ENCODE measurements around the gene MYOF. TPM values are rescaled to one million over a fixed set of nuclear protein-coding genes. Genes with fewer than 3 reads are reported as not detected.
"Not testable (repeated sequence)": the region's sequence is repeated elsewhere in the genome, so short reads cannot be mapped to it uniquely, and the experiment has no call there.

Gene MYOF
- polyA plus RNA-seq, 4 donors, result 1.6 to 20.6 (median 9.4) TPM

GRCh38 chr10:93368210-93368609, 113.9 kb downstream of the MYOF start:
- no peak for FAIRE-seq
- no peak for DNase-seq
- Histone ChIP-seq H3K27me3 (ENCODE audit: control insufficient read depth in 3 of 3, insufficient read depth in 3 of 3, low read length in 3 of 3) (no peaks in the 10 kb centered on the region), H3K4me3 (ENCODE audit: low read depth in 1 of 3, low read length in 3 of 3) (no peak overlapping the region), H3K9me3 (ENCODE audit: control insufficient read depth in 2 of 2, insufficient read depth in 1 of 2, low read depth in 1 of 2, low read length in 1 of 2) (no peaks in the 10 kb centered on the region), H3K36me3 (ENCODE audit: control insufficient read depth in 3 of 3, insufficient read depth in 2 of 3, low read depth in 1 of 3, low read length in 3 of 3) (peaks cover 0 to 20% (median 5%) of the 10 kb centered on the region in 3 donors), H3K4me1 (ENCODE audit: control insufficient read depth in 3 of 3, insufficient read depth in 2 of 3, low read depth in 1 of 3, low read length in 2 of 3) (no peaks in the 10 kb centered on the region), H3K27ac (ENCODE audit: low read depth in 1 of 3, low read length in 2 of 3) (no peak overlapping the region)
- WGBS, 3 donors, result 75 to 80% (median 79%) methylated on average over 2 of the region's 2 CpGs

- FAIRE-seq (no peak), DNase-seq (no peak)
- Histone ChIP-seq H3K9me3 (ENCODE audit: control insufficient read depth in 2 of 2, insufficient read depth in 1 of 2, low read depth in 1 of 2, low read length in 1 of 2) (no peaks in the 10 kb centered on the region), H3K36me3 (ENCODE audit: control insufficient read depth in 3 of 3, insufficient read depth in 2 of 3, low read depth in 1 of 3, low read length in 3 of 3) (peaks cover 0 to 15% (median 5%) of the 10 kb centered on the region in 3 donors), H3K4me1 (ENCODE audit: control insufficient read depth in 3 of 3, insufficient read depth in 2 of 3, low read depth in 1 of 3, low read length in 2 of 3) (no peaks in the 10 kb centered on the region), H3K27ac (ENCODE audit: low read depth in 1 of 3, low read length in 2 of 3) (no peak overlapping the region), H3K4me3 (ENCODE audit: low read depth in 1 of 3, low read length in 3 of 3) (no peak overlapping the region), H3K27me3 (ENCODE audit: control insufficient read depth in 3 of 3, insufficient read depth in 3 of 3, low read length in 3 of 3) (no peaks in the 10 kb centered on the region)
- 68 to 81% (median 80%) methylated on average over 3 of the region's 3 CpGs for WGBS, 3 donors
These were observed 114.5 kb downstream of the MYOF start for GRCh38 chr10:93367664-93368063.

- Histone ChIP-seq H3K4me3 (ENCODE audit: low read depth in 1 of 3, low read length in 3 of 3) (no peak overlapping the region), H3K9me3 (ENCODE audit: control insufficient read depth in 2 of 2, insufficient read depth in 1 of 2, low read depth in 1 of 2, low read length in 1 of 2) (no peaks in the 10 kb centered on the region), H3K36me3 (ENCODE audit: control insufficient read depth in 3 of 3, insufficient read depth in 2 of 3, low read depth in 1 of 3, low read length in 3 of 3) (peaks cover 0 to 22% (median 4%) of the 10 kb centered on the region in 3 donors), H3K27me3 (ENCODE audit: control insufficient read depth in 3 of 3, insufficient read depth in 3 of 3, low read length in 3 of 3) (no peaks in the 10 kb centered on the region), H3K27ac (ENCODE audit: low read depth in 1 of 3, low read length in 2 of 3) (no peak overlapping the region), H3K4me1 (ENCODE audit: control insufficient read depth in 3 of 3, insufficient read depth in 2 of 3, low read depth in 1 of 3, low read length in 2 of 3) (no peaks in the 10 kb centered on the region)
- WGBS, 3 donors, result 16 to 30% (median 21%) methylated on average over 1 of the region's 1 CpG
- FAIRE-seq (no peak), DNase-seq (no peak)
These were observed 117.2 kb downstream of the MYOF start for GRCh38 chr10:93364966-93365365.

GRCh38 chr10:93363891-93364648, 118.1 kb downstream of the MYOF start:
- Histone ChIP-seq H3K4me3 (ENCODE audit: low read depth in 1 of 3, low read length in 3 of 3) (no peak overlapping the region), H3K9me3 (ENCODE audit: control insufficient read depth in 2 of 2, insufficient read depth in 1 of 2, low read depth in 1 of 2, low read length in 1 of 2) (no peaks in the 10 kb centered on the region), H3K27me3 (ENCODE audit: control insufficient read depth in 3 of 3, insufficient read depth in 3 of 3, low read length in 3 of 3) (no peaks in the 10 kb centered on the region), H3K4me1 (ENCODE audit: control insufficient read depth in 3 of 3, insufficient read depth in 2 of 3, low read depth in 1 of 3, low read length in 2 of 3) (no peaks in the 10 kb centered on the region), H3K27ac (ENCODE audit: low read depth in 1 of 3, low read length in 2 of 3) (no peak overlapping the region), H3K36me3 (ENCODE audit: control insufficient read depth in 3 of 3, insufficient read depth in 2 of 3, low read depth in 1 of 3, low read length in 3 of 3) (peaks cover 0 to 25% (median 4%) of the 10 kb centered on the region in 3 donors)
- DNase-seq (no peak), FAIRE-seq (no peak)
- 81 to 88% (median 85%) methylated on average over 22 of the region's 22 CpGs for WGBS, 3 donors

- H3K4me3 ChIP-seq (ENCODE audit: low read depth in 1 of 3, low read length in 3 of 3); H3K27ac ChIP-seq (ENCODE audit: low read depth in 1 of 3, low read length in 2 of 3); DNase-seq; H3K27me3 ChIP-seq (ENCODE audit: control insufficient read depth in 3 of 3, insufficient read depth in 3 of 3, low read length in 3 of 3); H3K4me1 ChIP-seq (ENCODE audit: control insufficient read depth in 3 of 3, insufficient read depth in 2 of 3, low read depth in 1 of 3, low read length in 2 of 3); FAIRE-seq; H3K9me3 ChIP-seq (ENCODE audit: control insufficient read depth in 2 of 2, insufficient read depth in 1 of 2, low read depth in 1 of 2, low read length in 1 of 2): not testable (repeated sequence)
- peaks cover 0 to 21% (median 2%) of the 10 kb centered on the region in 3 donors for H3K36me3 ChIP-seq (ENCODE audit: control insufficient read depth in 3 of 3, insufficient read depth in 2 of 3, low read depth in 1 of 3, low read length in 3 of 3)
- 95 to 97% (median 96%) methylated on average over 4 of the region's 4 CpGs for WGBS, 3 donors
These were observed 123.7 kb downstream of the MYOF start for GRCh38 chr10:93358398-93358797.

GRCh38 chr10:93357680-93358079, 124.5 kb downstream of the MYOF start:
- Histone ChIP-seq H3K27me3 (ENCODE audit: control insufficient read depth in 3 of 3, insufficient read depth in 3 of 3, low read length in 3 of 3) (no peaks in the 10 kb centered on the region), H3K4me1 (ENCODE audit: control insufficient read depth in 3 of 3, insufficient read depth in 2 of 3, low read depth in 1 of 3, low read length in 2 of 3) (no peaks in the 10 kb centered on the region), H3K36me3 (ENCODE audit: control insufficient read depth in 3 of 3, insufficient read depth in 2 of 3, low read depth in 1 of 3, low read length in 3 of 3) (peaks cover 0 to 22% (median 2%) of the 10 kb centered on the region in 3 donors), H3K27ac (ENCODE audit: low read depth in 1 of 3, low read length in 2 of 3) (no peak overlapping the region), H3K4me3 (ENCODE audit: low read depth in 1 of 3, low read length in 3 of 3) (no peak overlapping the region), H3K9me3 (ENCODE audit: control insufficient read depth in 2 of 2, insufficient read depth in 1 of 2, low read depth in 1 of 2, low read length in 1 of 2) (peaks cover 0 to 2% of the 10 kb centered on the region in 2 donors)
- DNase-seq (peak; percentile 42 to 52), FAIRE-seq (no peak)
- WGBS, 3 donors, result 4 to 8% (median 4%) methylated on average over 5 of the region's 5 CpGs

GRCh38 chr10:93356516-93356915, 125.6 kb downstream of the MYOF start:
- Histone ChIP-seq H3K27ac (ENCODE audit: low read depth in 1 of 3, low read length in 2 of 3) (no peak overlapping the region), H3K27me3 (ENCODE audit: control insufficient read depth in 3 of 3, insufficient read depth in 3 of 3, low read length in 3 of 3) (no peaks in the 10 kb centered on the region), H3K36me3 (ENCODE audit: control insufficient read depth in 3 of 3, insufficient read depth in 2 of 3, low read depth in 1 of 3, low read length in 3 of 3) (peaks cover 0 to 22% (median 5%) of the 10 kb centered on the region in 3 donors), H3K4me3 (ENCODE audit: low read depth in 1 of 3, low read length in 3 of 3) (no peak overlapping the region), H3K4me1 (ENCODE audit: control insufficient read depth in 3 of 3, insufficient read depth in 2 of 3, low read depth in 1 of 3, low read length in 2 of 3) (no peaks in the 10 kb centered on the region), H3K9me3 (ENCODE audit: control insufficient read depth in 2 of 2, insufficient read depth in 1 of 2, low read depth in 1 of 2, low read length in 1 of 2) (peaks cover 0 to 2% of the 10 kb centered on the region in 2 donors)
- 94% methylated on average over 6 of the region's 6 CpGs for WGBS, 3 donors
- DNase-seq (no peak), FAIRE-seq (no peak)

GRCh38 chr10:93352638-93353383, 129.3 kb downstream of the MYOF start:
- H3K9me3 ChIP-seq (ENCODE audit: control insufficient read depth in 2 of 2, insufficient read depth in 1 of 2, low read depth in 1 of 2, low read length in 1 of 2), result no peaks in the 10 kb centered on the region
- no peak for FAIRE-seq
- no peak overlapping the region for H3K27ac ChIP-seq (ENCODE audit: low read depth in 1 of 3, low read length in 2 of 3)
- H3K36me3 ChIP-seq (ENCODE audit: control insufficient read depth in 3 of 3, insufficient read depth in 2 of 3, low read depth in 1 of 3, low read length in 3 of 3), result peaks cover 0 to 30% (median 8%) of the 10 kb centered on the region in 3 donors
- WGBS, 3 donors, result 62 to 64% (median 62%) methylated on average over 6 of the region's 6 CpGs
- no peaks in the 10 kb centered on the region for H3K4me1 ChIP-seq (ENCODE audit: control insufficient read depth in 3 of 3, insufficient read depth in 2 of 3, low read depth in 1 of 3, low read length in 2 of 3)
- no peaks in the 10 kb centered on the region for H3K27me3 ChIP-seq (ENCODE audit: control insufficient read depth in 3 of 3, insufficient read depth in 3 of 3, low read length in 3 of 3)
- DNase-seq, result peak; percentile 36 to 48
- H3K4me3 ChIP-seq (ENCODE audit: low read depth in 1 of 3, low read length in 3 of 3), result no peak overlapping the region

Data from small intestine (tissue), 7 donors.